Thymus (tissue), 11 donors: Measurements from ENCODE around the gene C9orf72. TPM values are rescaled to one million over a fixed set of nuclear protein-coding genes. Genes with fewer than 3 reads are reported as not detected.
A peak's percentile ranks its signal among the peaks of the same experiment; 100 is the strongest.

Experiments used
- DNase-seq, 9 donors: peaks; one replicate each; pipeline ENCODE4 v3.0.0-alpha.2; 2013; ENCODE audit warnings: low spot score in 9 of 9, low read depth in 6 of 9, missing footprints in 1 of 9
- H3K27ac ChIP-seq, 2 donors: one replicate each; pipeline ENCODE4 v1.5.1; 2013; ENCODE audit warnings: control low read depth in 1 of 2, low read depth in 1 of 2, low read length in 1 of 2, mild to moderate bottlenecking in 1 of 2, moderate library complexity in 1 of 2
- H3K27me3 ChIP-seq, 2 donors: one replicate each; pipeline ENCODE4 v1.5.1; 2013; ENCODE audit warnings: low read length in 1 of 2; ENCODE audit not compliant: control insufficient read depth in 2 of 2, insufficient read depth in 1 of 2
- H3K36me3 ChIP-seq, 2 donors: one replicate each; pipeline ENCODE4 v1.5.1; 2013; ENCODE audit warnings: low read length in 1 of 2, mild to moderate bottlenecking in 1 of 2, moderate library complexity in 1 of 2; ENCODE audit not compliant: control insufficient read depth in 2 of 2, insufficient read depth in 2 of 2
- H3K4me1 ChIP-seq, 2 donors: one replicate each; pipeline ENCODE4 v1.5.1; 2013; ENCODE audit warnings: low read length in 2 of 2; ENCODE audit not compliant: control insufficient read depth in 2 of 2, insufficient read depth in 2 of 2
- H3K4me3 ChIP-seq, 2 donors: one replicate each; pipeline ENCODE4 v1.5.1; 2013; ENCODE audit warnings: low read length in 2 of 2, control low read depth in 1 of 2, mild to moderate bottlenecking in 1 of 2
- H3K9me3 ChIP-seq, 2 donors: one replicate each; pipeline ENCODE4 v1.5.1; 2013; ENCODE audit warnings: low read length in 1 of 2, mild to moderate bottlenecking in 1 of 2; ENCODE audit not compliant: control insufficient read depth in 2 of 2, insufficient read depth in 1 of 2
- WGBS: extraction: QIAGEN DNeasy Blood & Tissue Kit; methylation state at CpG from one replicate; pipeline ENCODE4 v1.1.7; 2013; 5-methylcytosine and 5-hydroxymethylcytosine counted together
- polyA plus RNA-seq: library from polyadenylated mRNA; stranded (reverse); fragments of 200-250 nt; gene quantifications from one replicate; pipeline ENCODE4 v1.2.3, GENCODE V29; 2013
- total RNA-seq: library from RNA; stranded (reverse); fragments of 120-200 nt; gene quantifications from one replicate; pipeline ENCODE4 v1.2.4, GENCODE V29; 2013
- donor health status: healthy.

Gene C9orf72
- total and polyA plus RNA-seq, 2 donors = 18.7 to 38.1 TPM

DNA sequence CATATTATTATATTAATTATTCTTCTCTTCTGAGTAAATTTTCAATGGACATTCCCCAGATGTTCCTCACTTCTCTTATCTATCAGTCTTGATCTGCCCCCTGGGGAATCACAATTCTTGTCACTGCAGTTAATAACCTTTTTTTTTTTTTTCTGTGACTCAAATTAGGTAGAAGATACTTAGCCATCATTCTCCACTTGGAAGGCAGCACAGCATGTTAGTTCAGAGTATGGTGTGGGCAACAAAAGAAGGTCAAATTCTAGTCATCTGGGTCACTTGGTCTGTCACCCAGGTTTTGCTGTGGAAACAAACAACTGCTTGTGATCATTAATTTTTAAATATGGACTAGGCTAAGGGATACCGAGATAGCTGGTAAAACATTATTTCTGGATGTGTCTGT is 35.5 kb downstream of the C9orf72 start:
- 99% methylated on average over 1 of the region's 1 CpG for WGBS
- H3K27ac ChIP-seq = peak overlapping the region; percentile 65 to 77
- H3K36me3 ChIP-seq = peaks cover 5% of the 10 kb centered on the region in 2 donors
- H3K9me3 ChIP-seq = no peaks in the 10 kb centered on the region
- H3K4me3 ChIP-seq = no peak overlapping the region
- H3K4me1 ChIP-seq = peaks cover 0 to 5% of the 10 kb centered on the region in 2 donors
- no peaks in the 10 kb centered on the region for H3K27me3 ChIP-seq
- no peak for DNase-seq

DNA sequence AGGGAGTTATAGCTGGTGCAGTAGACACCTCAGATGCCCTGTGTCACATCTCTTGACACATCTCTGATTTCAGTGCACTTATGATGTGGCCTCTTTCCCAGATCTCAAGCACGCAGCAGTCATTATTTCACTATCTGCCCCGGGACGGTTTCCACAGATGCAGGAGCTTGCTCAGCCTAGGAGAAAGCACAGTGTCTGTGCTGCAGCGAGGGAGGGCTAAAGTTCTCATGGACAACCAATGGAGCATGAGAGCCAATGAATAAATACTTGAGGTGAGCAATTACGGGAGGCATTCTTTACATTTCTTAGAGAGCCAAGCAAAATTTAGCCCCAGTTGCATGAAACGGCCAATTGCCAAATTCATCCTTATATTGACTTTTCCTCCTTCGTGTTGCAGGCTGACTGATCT is 36.2 kb downstream of the C9orf72 start:
- DNase-seq = no peak
- 93% methylated on average over 7 of the region's 7 CpGs for WGBS
- Histone ChIP-seq H3K36me3 (peaks cover 3 to 5% of the 10 kb centered on the region in 2 donors), H3K27ac (no peak overlapping the region), H3K9me3 (no peaks in the 10 kb centered on the region), H3K4me3 (no peak overlapping the region), H3K4me1 (peaks cover 0 to 5% of the 10 kb centered on the region in 2 donors), H3K27me3 (no peaks in the 10 kb centered on the region)

DNA sequence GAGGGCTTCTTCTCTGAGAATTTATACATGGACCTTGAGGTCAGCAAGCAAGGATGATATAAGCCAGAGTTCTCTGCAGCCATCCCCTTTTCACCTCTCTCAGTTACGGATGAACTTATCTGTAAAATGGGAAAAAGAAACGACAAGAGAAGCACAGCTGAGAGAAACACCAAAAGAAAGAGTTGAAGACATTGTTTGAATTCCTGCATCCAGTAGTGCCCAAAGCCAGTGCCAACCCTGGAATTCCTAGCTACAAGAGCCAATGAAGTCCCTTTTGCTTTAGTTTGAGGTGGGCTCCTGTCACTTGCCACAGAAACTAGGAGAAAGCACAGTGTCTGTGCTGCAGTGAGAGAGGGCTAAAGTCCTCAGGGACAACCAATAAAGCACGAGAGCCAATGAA is 37.1 kb downstream of the C9orf72 start:
- WGBS = 97% methylated on average over 3 of the region's 3 CpGs
- H3K4me3 ChIP-seq = no peak overlapping the region
- H3K27me3 ChIP-seq = no peaks in the 10 kb centered on the region
- peaks cover 0 to 5% of the 10 kb centered on the region in 2 donors for H3K36me3 ChIP-seq
- no peaks in the 10 kb centered on the region for H3K9me3 ChIP-seq
- H3K4me1 ChIP-seq = peaks cover 0 to 5% of the 10 kb centered on the region in 2 donors
- H3K27ac ChIP-seq = no peak overlapping the region
- DNase-seq = no peak

DNA sequence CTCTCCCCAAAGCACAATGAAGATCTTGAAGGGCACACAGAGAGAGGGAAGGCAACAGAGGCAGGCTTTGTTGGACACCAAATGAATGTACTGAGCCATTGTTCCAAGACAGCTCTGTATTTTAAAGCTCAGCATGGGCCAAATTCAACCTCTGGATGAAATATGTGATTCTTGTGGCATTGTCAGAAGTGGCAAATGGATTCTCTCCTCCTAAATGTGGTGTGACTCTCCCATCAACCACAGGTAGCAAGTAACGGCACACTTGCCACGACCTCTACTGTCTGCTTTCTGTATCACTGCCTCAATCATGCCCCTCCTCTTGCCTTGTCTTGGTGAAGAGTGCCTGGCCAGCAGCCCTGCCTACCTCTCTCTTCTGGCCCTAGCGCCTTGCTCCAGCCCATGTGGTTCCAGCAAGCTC is 37.6 kb downstream of the C9orf72 start:
- DNase-seq = no peak
- H3K9me3 ChIP-seq = no peaks in the 10 kb centered on the region
- H3K27ac ChIP-seq = no peak overlapping the region
- no peaks in the 10 kb centered on the region for H3K27me3 ChIP-seq
- 85% methylated on average over 3 of the region's 3 CpGs for WGBS
- peaks cover 0 to 5% of the 10 kb centered on the region in 2 donors for H3K36me3 ChIP-seq
- no peak overlapping the region for H3K4me3 ChIP-seq
- peaks cover 0 to 5% of the 10 kb centered on the region in 2 donors for H3K4me1 ChIP-seq

DNA sequence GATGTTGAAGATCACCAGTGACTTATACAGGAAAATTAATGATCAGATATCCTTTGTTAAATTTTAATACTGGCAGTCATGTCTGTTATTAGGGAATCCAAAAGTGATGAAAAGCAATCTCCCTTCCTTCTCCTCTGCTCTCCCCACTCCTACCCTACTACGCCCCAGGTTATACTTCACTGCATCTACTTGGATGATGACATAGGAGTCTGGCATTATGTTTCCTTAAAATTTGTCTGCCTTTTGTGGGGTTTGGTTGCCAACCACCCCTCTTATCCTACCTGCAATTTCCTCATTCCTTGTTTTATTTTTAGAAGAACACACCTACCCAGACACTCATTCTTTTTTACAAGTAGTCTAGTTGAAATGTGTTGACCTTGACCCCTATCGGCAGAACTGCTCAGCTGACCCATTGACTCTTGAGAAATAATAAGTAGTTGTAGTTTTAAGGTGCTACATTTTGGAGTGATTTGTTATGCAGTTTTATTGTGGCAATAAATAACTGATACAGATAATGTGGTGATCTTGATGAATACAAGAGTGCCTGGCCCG is 38.5 kb downstream of the C9orf72 start:
- Histone ChIP-seq H3K27ac (no peak overlapping the region), H3K27me3 (no peaks in the 10 kb centered on the region), H3K4me3 (no peak overlapping the region), H3K9me3 (no peaks in the 10 kb centered on the region), H3K4me1 (peaks cover 0 to 7% of the 10 kb centered on the region in 2 donors), H3K36me3 (peaks cover 0 to 5% of the 10 kb centered on the region in 2 donors)
- 98% methylated on average over 3 of the region's 3 CpGs for WGBS
- DNase-seq = no peak

DNA sequence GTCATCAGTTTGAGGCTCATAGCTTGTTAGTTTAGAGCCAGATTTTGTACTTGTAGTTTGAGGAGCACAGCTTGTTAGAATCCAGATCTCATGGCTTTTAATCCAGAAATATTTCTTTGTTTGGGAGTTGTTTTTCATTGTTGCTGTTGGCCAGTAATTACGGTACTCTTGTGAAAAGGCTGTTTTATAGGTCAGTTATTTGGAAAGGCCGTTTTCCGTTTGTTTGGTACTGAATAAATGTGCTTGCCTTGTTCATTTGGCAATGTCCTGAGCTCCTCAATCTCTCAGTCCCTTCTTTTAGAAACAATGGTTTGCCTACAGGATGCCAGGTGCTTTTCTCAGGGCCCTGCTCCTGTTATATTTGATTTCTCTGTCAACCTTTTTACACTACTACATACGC is 39.1 kb downstream of the C9orf72 start:
- peaks cover 0 to 4% of the 10 kb centered on the region in 2 donors for H3K27me3 ChIP-seq
- no peak overlapping the region for H3K4me3 ChIP-seq
- no peak overlapping the region for H3K27ac ChIP-seq
- H3K36me3 ChIP-seq = peaks cover 0 to 5% of the 10 kb centered on the region in 2 donors
- no peaks in the 10 kb centered on the region for H3K9me3 ChIP-seq
- 96% methylated on average over 4 of the region's 4 CpGs for WGBS
- no peak for DNase-seq
- H3K4me1 ChIP-seq = peaks cover 2 to 11% of the 10 kb centered on the region in 2 donors

DNA sequence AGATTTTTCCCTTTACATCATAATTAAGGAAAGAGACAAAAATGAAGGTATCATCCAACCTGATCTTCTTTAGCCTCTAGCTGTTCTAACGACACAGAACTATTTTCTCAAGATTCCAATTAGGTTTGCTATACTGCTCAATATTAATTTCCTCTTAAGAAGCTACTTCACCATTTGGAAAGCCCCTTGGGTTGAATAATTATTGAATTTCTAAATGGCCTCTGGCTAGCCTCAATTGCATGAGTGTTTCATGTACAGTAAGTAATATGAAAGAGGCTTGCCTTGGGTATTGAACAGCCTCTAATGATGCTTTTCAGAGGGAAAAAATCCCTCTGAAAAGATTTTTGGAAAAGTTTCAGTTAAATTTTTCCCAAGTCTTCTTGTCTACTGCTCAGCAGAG is 40.0 kb downstream of the C9orf72 start:
- H3K27me3 ChIP-seq = peaks cover 0 to 12% of the 10 kb centered on the region in 2 donors
- WGBS = 92% methylated on average over 1 of the region's 1 CpG
- peaks cover 0 to 5% of the 10 kb centered on the region in 2 donors for H3K36me3 ChIP-seq
- no peak overlapping the region for H3K27ac ChIP-seq
- no peaks in the 10 kb centered on the region for H3K9me3 ChIP-seq
- no peak for DNase-seq
- H3K4me3 ChIP-seq = no peak overlapping the region
- H3K4me1 ChIP-seq = peaks cover 5 to 17% of the 10 kb centered on the region in 2 donors

DNA sequence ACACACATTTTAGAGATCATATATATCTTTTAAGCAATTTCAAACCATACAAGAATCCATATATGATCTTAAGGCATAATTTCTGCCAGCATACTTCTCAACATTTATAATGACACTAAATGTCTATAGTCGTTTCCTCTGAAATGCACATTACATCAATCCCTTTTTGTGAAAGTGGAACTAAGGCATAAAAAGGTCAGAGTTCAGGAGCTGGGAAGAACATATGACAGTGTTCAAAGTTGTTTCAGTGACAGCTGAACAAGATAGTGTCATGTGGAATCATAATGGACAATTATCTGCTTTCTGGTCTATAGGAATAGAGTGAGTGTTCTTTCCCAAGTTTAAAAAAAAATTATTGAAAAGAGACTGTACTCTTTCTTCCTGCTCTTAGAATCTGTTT is 41.2 kb downstream of the C9orf72 start:
- no peaks in the 10 kb centered on the region for H3K9me3 ChIP-seq
- H3K36me3 ChIP-seq = peaks cover 0 to 5% of the 10 kb centered on the region in 2 donors
- H3K27me3 ChIP-seq = peaks cover 4 to 23% of the 10 kb centered on the region in 2 donors
- no peak overlapping the region for H3K27ac ChIP-seq
- no peak for DNase-seq
- 90% methylated on average over 1 of the region's 1 CpG for WGBS
- peaks cover 10 to 23% of the 10 kb centered on the region in 2 donors for H3K4me1 ChIP-seq
- H3K4me3 ChIP-seq = no peak overlapping the region

DNA sequence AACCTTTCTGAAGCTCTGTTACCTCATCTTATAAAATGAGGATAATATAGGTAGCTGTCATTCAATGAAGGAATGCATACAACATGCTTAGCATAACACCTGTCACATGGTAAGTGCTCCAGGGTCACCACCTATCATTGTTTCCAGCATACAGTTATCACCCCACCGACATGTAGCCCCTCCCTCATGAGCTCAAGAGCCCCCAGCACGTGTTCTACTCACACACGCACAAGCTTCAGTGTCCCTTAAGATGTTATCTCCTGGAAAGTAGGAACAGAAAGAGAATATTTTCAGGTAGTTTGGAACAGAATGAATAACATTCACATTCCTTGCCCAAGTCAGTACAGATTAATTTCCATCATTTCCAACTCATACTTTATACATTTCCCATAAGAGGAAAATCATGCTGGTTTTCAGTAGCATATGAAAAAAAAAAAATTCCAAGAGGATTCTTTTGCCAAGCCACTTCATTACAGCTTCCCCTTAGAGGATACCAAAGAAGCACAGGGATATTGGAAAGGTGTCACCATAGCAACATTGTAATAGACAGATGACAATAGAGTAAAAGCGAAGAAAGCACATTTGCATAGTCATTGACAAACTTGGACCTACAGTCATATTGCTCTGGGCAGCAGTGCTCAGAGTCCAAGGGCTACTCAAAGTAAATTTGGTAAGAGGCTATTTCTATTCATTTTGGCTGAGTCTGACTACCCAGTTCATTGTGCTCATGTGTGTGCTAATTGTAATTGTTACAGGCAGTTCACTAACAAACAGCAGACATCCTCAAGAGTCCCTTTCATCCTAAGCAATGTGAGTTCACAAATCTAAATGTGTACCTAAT is 42.1 kb downstream of the C9orf72 start:
- H3K4me1 ChIP-seq = peaks cover 10 to 23% of the 10 kb centered on the region in 2 donors
- 96% methylated on average over 4 of the region's 4 CpGs for WGBS
- H3K27me3 ChIP-seq = peaks cover 4 to 23% of the 10 kb centered on the region in 2 donors
- H3K27ac ChIP-seq = no peak overlapping the region
- DNase-seq = no peak
- H3K9me3 ChIP-seq = no peaks in the 10 kb centered on the region
- peaks cover 0 to 5% of the 10 kb centered on the region in 2 donors for H3K36me3 ChIP-seq
- no peak overlapping the region for H3K4me3 ChIP-seq
